ENCODE data around the gene PRRT1.
"Not testable (repeated sequence)": the region's sequence is repeated elsewhere in the genome, so short reads cannot be mapped to it uniquely, and the experiment has no call there.

PRRT1 gene

GRCh38 chr6:32187725-32188380 lies 36.1 kb upstream of the PRRT1 start:
- not testable (repeated sequence) for DNase-seq (ENCODE audit: low read depth)

GRCh38 chr6:32187009-32187709 lies 35.4 kb upstream of the PRRT1 start:
- DNase-seq (ENCODE audit: low read depth), result no peak

GRCh38 chr6:32186151-32186840 lies 34.6 kb upstream of the PRRT1 start:
- DNase-seq (ENCODE audit: low read depth), result not testable (repeated sequence)

- peak; percentile 85 for DNase-seq (ENCODE audit: low read depth)
Observed at GRCh38 chr6:32185681-32186131, 34.0 kb upstream of the PRRT1 start.

GRCh38 chr6:32184084-32184640 lies 32.4 kb upstream of the PRRT1 start, which contains the start of gene AGER:
Gene AGER (minus strand): TSS chr6:32184253. CDS start chr6:32184222, 31 bp downstream.
- DNase-seq (ENCODE audit: low read depth), result no peak

GRCh38 chr6:32183483-32184083 lies 31.8 kb upstream of the PRRT1 start:
- DNase-seq (ENCODE audit: low read depth), result no peak

- no peak for DNase-seq (ENCODE audit: low read depth)
Observed at GRCh38 chr6:32183030-32183429, 31.3 kb upstream of the PRRT1 start.

GRCh38 chr6:32182555-32182981 lies 30.8 kb upstream of the PRRT1 start:
- DNase-seq (ENCODE audit: low read depth), result no peak

GRCh38 chr6:32181915-32182529 lies 30.3 kb upstream of the PRRT1 start:
- no peak for DNase-seq (ENCODE audit: low read depth)

- DNase-seq (ENCODE audit: low read depth), result no peak
Observed at GRCh38 chr6:32181148-32181702, 29.5 kb upstream of the PRRT1 start.

GRCh38 chr6:32179766-32180405 lies 28.1 kb upstream of the PRRT1 start:
- DNase-seq (ENCODE audit: low read depth), result no peak

- no peak for DNase-seq (ENCODE audit: low read depth)
Observed at GRCh38 chr6:32178547-32179440, 27.1 kb upstream of the PRRT1 start.

- DNase-seq (ENCODE audit: low read depth), result peak; percentile 100
Observed at GRCh38 chr6:32177788-32178546, 26.2 kb upstream of the PRRT1 start, which contains the start of gene RNF5. Gene RNF5 (plus strand): TSS chr6:32178405. CDS start chr6:32178512, 107 bp downstream.

GRCh38 chr6:32177183-32177787 lies 25.5 kb upstream of the PRRT1 start:
- no peak for DNase-seq (ENCODE audit: low read depth)

- peak; percentile 30 for DNase-seq (ENCODE audit: low read depth)
Observed at GRCh38 chr6:32176476-32177182, 24.9 kb upstream of the PRRT1 start.

- DNase-seq (ENCODE audit: low read depth), result peak; percentile 95
Observed at GRCh38 chr6:32175711-32176475, 24.2 kb upstream of the PRRT1 start, which contains the start of gene AGPAT1. Gene AGPAT1 (minus strand): TSS chr6:32176084. CDS start chr6:32171496, 4,588 bp downstream.

GRCh38 chr6:32175322-32175710 lies 23.6 kb upstream of the PRRT1 start:
- no peak for DNase-seq (ENCODE audit: low read depth)
